Panc1 (cell line): ENCODE data around the gene MTMR4. TPM values are rescaled to one million over a fixed set of nuclear protein-coding genes. Genes with fewer than 3 reads are reported as not detected.

Experiments
- ATAC-seq: fragments of 200-7000 bp; cut with Tn5 transposase; 2 replicates; pipeline ENCODE4 v1.9.1; 2020; ENCODE audit warnings: mild to moderate bottlenecking, moderate library complexity
- BruUV-seq: library from RNA; stranded (reverse); fragments of 400-500 nt; replicated peaks from 2 replicates; lab custom pipeline; 2021; lab: Mats Ljungman, UMichigan
- CTCF ChIA-PET: fragments of 300-600 bp; sonication (Branson Sonifier 250); formaldehyde crosslinking; loops from one replicate; lab custom pipeline; 2022; ENCODE audit warnings: antibody characterized with exemption; lab: Charles Lee
- POLR2A ChIA-PET: fragments of 300-600 bp; sonication (Branson Sonifier 250); formaldehyde crosslinking; loops from one replicate; lab custom pipeline; 2022; ENCODE audit warnings: antibody characterized with exemption; lab: Charles Lee
- DNase-seq: peaks from one replicate; pipeline ENCODE4 v3.0.0-alpha.2; 2010; ENCODE audit warnings: low read depth, low spot score
- H3K27ac ChIP-seq: 2 replicates; pipeline ENCODE4 v1.5.1; 2011; ENCODE audit warnings: mild to moderate bottlenecking, low read length, inconsistent platforms
- H3K27me3 ChIP-seq: fragments of 200-500 bp; sonication (Bioruptor generic); 2 replicates; pipeline ENCODE4 v1.6.0; 2014; ENCODE audit warnings: low read length, inconsistent platforms; ENCODE audit not compliant: control insufficient read depth, insufficient read depth
- H3K36me3 ChIP-seq: fragments of 200-500 bp; sonication (Bioruptor generic); 2 replicates; pipeline ENCODE4 v1.5.1; 2014; ENCODE audit warnings: inconsistent platforms, mild to moderate bottlenecking, low read length, moderate library complexity; ENCODE audit not compliant: control insufficient read depth, insufficient read depth
- H3K4me1 ChIP-seq: 2 replicates; pipeline ENCODE4 v1.5.1; 2011; ENCODE audit warnings: inconsistent platforms, mild to moderate bottlenecking, low read length, moderate library complexity; ENCODE audit not compliant: control insufficient read depth, insufficient read depth
- H3K4me3 ChIP-seq, 2 experiments: 2 replicates each; pipeline ENCODE4 v1.5.1; 2011 to 2012; ENCODE audit warnings: low read depth in 2 of 2, low read length in 2 of 2, mild to moderate bottlenecking in 2 of 2, inconsistent platforms in 1 of 2, moderate library complexity in 1 of 2
- H3K9me3 ChIP-seq: fragments of 200-500 bp; sonication (Bioruptor generic); 2 replicates; pipeline ENCODE4 v1.5.1; 2014; ENCODE audit warnings: low read depth, mild to moderate bottlenecking, inconsistent platforms, low read length, moderate library complexity; ENCODE audit not compliant: control insufficient read depth, insufficient read depth
- CTCF ChIP-seq: fragments of 450-650 bp; IDR thresholded peaks from 2 replicates; pipeline ENCODE4 v1.5.1; 2017; ENCODE audit warnings: mild to moderate bottlenecking
- POLR2AphosphoS5 ChIP-seq: IDR thresholded peaks from 2 replicates; pipeline ENCODE4 v1.6.1; 2012; ENCODE audit warnings: mild to moderate bottlenecking, low read depth, low read length, moderate library complexity
- SIN3A ChIP-seq: IDR thresholded peaks from 2 replicates; pipeline ENCODE4 v1.6.1; 2012; ENCODE audit warnings: low read depth, mild to moderate bottlenecking, low read length, moderate library complexity, borderline replicate concordance; ENCODE audit not compliant: insufficient read depth
- TCF7L2 ChIP-seq: IDR thresholded peaks from 2 replicates; pipeline ENCODE4 v1.6.1; 2011; ENCODE audit warnings: mild to moderate bottlenecking, low read depth, low read length, inconsistent platforms
- in situ Hi-C: cut with HindIII; loops from 2 replicates; pipeline ENCODE4 v1.10.0; 2016; ENCODE audit warnings: low sequenced_read_pairs, low pct_unique_long_range_greater_than_20kb
- intact Hi-C: fragments of 100-400 bp; cut with micrococcal nuclease; formaldehyde crosslinking; loops from one replicate; pipeline ENCODE4 v1.10.0; 2022; ENCODE audit not compliant: unreplicated experiment
- total RNA-seq: library from RNA; stranded (reverse); gene quantifications from one replicate; pipeline ENCODE4 v1.2.1, GENCODE V29; 2021; ENCODE audit not compliant: unreplicated experiment
- TF ChIP-seq, protein P1 (sequence below), 2 experiments: IDR thresholded peaks; 2 replicates each; pipeline ENCODE4 v1.6.1; 2011 to 2012; ENCODE audit warnings: low read depth in 2 of 2, control low read depth in 1 of 2, low read length in 1 of 2, mild to moderate bottlenecking in 1 of 2, moderate library complexity in 1 of 2; ENCODE audit not compliant: insufficient read depth in 1 of 2

MTMR4 gene
- total RNA-seq, 1 experiment from 2014 or later, result 20.8 TPM

- Histone ChIP-seq H3K27me3 (no peaks in the 10 kb centered on the region), H3K4me1 (no peaks in the 10 kb centered on the region), H3K9me3 (no peaks in the 10 kb centered on the region), H3K4me3 (no peak overlapping the region), H3K36me3 (no peaks in the 10 kb centered on the region), H3K27ac (no peak overlapping the region)
- no peak for ATAC-seq
- in situ Hi-C loops, result no loop called here
- DNase-seq, result no peak
- intact Hi-C loops, result no loop called here
- ChIA-PET POLR2A (no interaction called here), CTCF (no interaction called here)
- TF ChIP-seq CTCF, result no peak
- no TSS peak for BruUV-seq
Observed at GRCh38 chr17:58452738-58453137, 61.7 kb downstream of the MTMR4 start.

- in situ Hi-C loops, result no loop called here
- H3K36me3 ChIP-seq, result no peaks in the 10 kb centered on the region
- intact Hi-C loops, result loop anchor here (1.0 kb wide), 1 partner anchor 130 kb away; no protein-coding TSS in a partner anchor
- ChIA-PET CTCF (interaction anchor here (0.7 to 1.2 kb wide), 2 partner anchors 130 to 131 kb away, joined by 3 to 6 read pairs; no protein-coding TSS in a partner anchor), POLR2A (no interaction called here)
- no peaks in the 10 kb centered on the region for H3K9me3 ChIP-seq
- H3K27ac ChIP-seq, result no peak overlapping the region
- DNase-seq (peak; percentile 71), ATAC-seq (peak; percentile 99)
- no peak overlapping the region for H3K4me3 ChIP-seq
- H3K4me1 ChIP-seq, result no peaks in the 10 kb centered on the region
- H3K27me3 ChIP-seq, result 0 out of 2 replicates have a peak, but pooled peaks cover 2% of the 10 kb centered on the region
- TF ChIP-seq CTCF (peak; percentile 80), TCF7L2 (no peak)
- no TSS peak for BruUV-seq
Observed at GRCh38 chr17:58447039-58447975, 67.1 kb downstream of the MTMR4 start.

GRCh38 chr17:58446086-58446485 lies 68.4 kb downstream of the MTMR4 start:
- in situ Hi-C loops, result no loop called here
- Histone ChIP-seq H3K27ac (no peak overlapping the region), H3K36me3 (no peaks in the 10 kb centered on the region), H3K4me1 (no peaks in the 10 kb centered on the region), H3K27me3 (peaks cover 2% of the 10 kb centered on the region; the same call in 1 of the 2 replicates), H3K9me3 (no peaks in the 10 kb centered on the region), H3K4me3 (no peak overlapping the region)
- intact Hi-C loops, result no loop called here
- ChIA-PET POLR2A (no interaction called here), CTCF (no interaction called here)
- DNase-seq (no peak), ATAC-seq (no peak)
- TF ChIP-seq TCF7L2 (no peak), SIN3A (no peak), CTCF (no peak), POLR2AphosphoS5 (no peak)
- TF ChIP-seq, protein P1, sequence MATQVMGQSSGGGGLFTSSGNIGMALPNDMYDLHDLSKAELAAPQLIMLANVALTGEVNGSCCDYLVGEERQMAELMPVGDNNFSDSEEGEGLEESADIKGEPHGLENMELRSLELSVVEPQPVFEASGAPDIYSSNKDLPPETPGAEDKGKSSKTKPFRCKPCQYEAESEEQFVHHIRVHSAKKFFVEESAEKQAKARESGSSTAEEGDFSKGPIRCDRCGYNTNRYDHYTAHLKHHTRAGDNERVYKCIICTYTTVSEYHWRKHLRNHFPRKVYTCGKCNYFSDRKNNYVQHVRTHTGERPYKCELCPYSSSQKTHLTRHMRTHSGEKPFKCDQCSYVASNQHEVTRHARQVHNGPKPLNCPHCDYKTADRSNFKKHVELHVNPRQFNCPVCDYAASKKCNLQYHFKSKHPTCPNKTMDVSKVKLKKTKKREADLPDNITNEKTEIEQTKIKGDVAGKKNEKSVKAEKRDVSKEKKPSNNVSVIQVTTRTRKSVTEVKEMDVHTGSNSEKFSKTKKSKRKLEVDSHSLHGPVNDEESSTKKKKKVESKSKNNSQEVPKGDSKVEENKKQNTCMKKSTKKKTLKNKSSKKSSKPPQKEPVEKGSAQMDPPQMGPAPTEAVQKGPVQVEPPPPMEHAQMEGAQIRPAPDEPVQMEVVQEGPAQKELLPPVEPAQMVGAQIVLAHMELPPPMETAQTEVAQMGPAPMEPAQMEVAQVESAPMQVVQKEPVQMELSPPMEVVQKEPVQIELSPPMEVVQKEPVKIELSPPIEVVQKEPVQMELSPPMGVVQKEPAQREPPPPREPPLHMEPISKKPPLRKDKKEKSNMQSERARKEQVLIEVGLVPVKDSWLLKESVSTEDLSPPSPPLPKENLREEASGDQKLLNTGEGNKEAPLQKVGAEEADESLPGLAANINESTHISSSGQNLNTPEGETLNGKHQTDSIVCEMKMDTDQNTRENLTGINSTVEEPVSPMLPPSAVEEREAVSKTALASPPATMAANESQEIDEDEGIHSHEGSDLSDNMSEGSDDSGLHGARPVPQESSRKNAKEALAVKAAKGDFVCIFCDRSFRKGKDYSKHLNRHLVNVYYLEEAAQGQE (IDR thresholded peaks at IDR 0.05; ENCODE audit: insufficient read depth in 1 of 2, low read depth in 2 of 2, low read length in 1 of 2), result no peak
- no TSS peak for BruUV-seq
